Coronary artery (tissue), 2 donors: ENCODE data around the gene ABL1.
"Not testable (repeated sequence)": the region's sequence is repeated elsewhere in the genome, so short reads cannot be mapped to it uniquely, and the experiment has no call there.

Experiments used
- DNase-seq: peaks from one replicate; pipeline ENCODE4 v3.0.0-alpha.2; 2017; ENCODE audit warnings: low spot score
- H3K27ac ChIP-seq, 2 donors: fragments of 200-600 bp; sonication (generic); one replicate each; pipeline ENCODE4 v1.5.1; 2016 to 2019
- H3K4me3 ChIP-seq: fragments of 200-600 bp; sonication (generic); 2 replicates; pipeline ENCODE4 v1.5.1; 2016; ENCODE audit warnings: mild to moderate bottlenecking, moderate library complexity
- CTCF ChIP-seq: fragments of 200-600 bp; sonication (generic); IDR thresholded peaks from one replicate; pipeline ENCODE4 v1.5.1; 2019; ENCODE audit warnings: antibody characterized with exemption

Gene ABL1

GRCh38 chr9:130908878-130909355, 73.9 kb downstream of the ABL1 start:
- TF ChIP-seq CTCF: no peak
- no peak overlapping the region for H3K4me3 ChIP-seq
- DNase-seq: no peak
- H3K27ac ChIP-seq: no peak overlapping the region

GRCh38 chr9:130910041-130910440, 75.0 kb downstream of the ABL1 start:
- H3K4me3 ChIP-seq, H3K27ac ChIP-seq, DNase-seq: not testable (repeated sequence)

GRCh38 chr9:130910670-130911069, 75.6 kb downstream of the ABL1 start:
- not testable (repeated sequence) for H3K4me3 ChIP-seq, H3K27ac ChIP-seq, DNase-seq

DNA sequence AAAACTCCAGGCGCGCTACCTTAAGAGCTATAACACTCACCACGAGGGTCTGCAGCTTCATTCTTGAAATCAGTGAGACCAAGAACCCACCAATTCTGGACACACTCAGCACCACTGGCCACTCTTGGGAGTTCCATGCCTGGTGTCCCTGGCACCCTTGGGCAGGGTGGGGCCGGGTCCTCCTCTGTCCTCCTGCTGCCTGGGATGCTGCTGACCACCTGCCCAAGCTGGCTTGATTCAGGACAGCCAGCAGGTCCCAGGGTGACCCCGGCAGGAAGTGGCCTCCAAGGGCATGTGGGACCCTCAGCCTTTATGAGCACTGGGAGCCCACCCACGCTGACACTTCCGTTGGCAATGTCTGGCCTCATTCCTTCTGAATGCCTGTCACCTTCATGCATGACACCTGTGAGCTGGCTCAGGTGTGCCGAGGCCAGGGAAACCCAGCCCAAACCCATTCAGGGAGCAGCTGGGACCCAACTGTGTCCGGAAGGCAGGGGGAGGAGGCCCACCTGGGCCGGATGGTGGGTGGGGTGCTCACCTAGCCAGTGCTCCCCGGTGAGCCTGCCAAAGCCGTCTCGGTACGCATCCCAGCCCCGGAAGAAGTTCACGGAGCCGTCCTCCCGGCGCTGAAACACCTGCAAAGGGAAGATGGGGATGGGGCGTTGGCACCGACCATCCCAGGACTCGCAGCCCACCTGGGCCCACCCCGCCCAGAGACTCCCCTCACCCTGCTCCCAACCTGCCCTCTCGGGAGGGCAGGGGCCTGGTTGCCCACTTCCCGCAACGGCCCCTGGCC, 76.4 kb downstream of the ABL1 start:
- TF ChIP-seq CTCF: no peak
- Histone ChIP-seq H3K27ac (no peak overlapping the region), H3K4me3 (no peak overlapping the region)
- no peak for DNase-seq

DNA sequence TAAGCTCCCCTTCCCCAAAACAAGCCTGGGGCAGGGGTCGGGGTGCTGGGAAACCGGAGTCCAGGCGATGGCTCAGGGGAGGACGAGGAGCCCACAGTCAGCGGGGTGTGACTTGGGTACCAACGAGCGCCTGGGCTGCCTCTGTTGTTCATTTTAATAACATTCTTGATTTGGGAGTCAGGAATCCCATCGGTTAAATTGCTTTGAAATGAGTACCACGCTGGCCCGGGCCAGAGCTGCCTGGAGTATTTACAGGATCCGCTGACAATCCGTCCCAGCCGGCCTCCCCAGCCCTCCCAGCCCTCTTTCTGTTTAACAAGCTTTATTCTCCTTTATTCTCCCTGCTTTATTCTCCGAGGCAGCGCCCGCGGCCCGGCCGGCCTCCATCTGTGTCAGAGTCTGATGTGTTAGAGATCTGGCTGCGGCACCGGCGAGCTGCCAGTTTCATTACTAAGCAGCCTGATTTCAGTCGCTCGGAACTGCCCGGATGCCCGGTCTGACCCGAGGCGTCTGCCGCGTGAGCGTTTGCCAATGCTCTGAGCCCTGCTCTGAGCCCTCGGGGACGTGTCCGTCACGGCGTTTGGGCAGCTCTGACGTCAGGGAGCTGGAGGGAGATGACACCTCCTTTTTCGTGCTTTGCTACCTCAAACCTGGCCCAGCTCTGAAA, 78.0 kb downstream of the ABL1 start:
- TF ChIP-seq CTCF: no peak
- Histone ChIP-seq H3K4me3 (peak overlapping the region; percentile 36), H3K27ac (no peak overlapping the region)
- no peak for DNase-seq

DNA sequence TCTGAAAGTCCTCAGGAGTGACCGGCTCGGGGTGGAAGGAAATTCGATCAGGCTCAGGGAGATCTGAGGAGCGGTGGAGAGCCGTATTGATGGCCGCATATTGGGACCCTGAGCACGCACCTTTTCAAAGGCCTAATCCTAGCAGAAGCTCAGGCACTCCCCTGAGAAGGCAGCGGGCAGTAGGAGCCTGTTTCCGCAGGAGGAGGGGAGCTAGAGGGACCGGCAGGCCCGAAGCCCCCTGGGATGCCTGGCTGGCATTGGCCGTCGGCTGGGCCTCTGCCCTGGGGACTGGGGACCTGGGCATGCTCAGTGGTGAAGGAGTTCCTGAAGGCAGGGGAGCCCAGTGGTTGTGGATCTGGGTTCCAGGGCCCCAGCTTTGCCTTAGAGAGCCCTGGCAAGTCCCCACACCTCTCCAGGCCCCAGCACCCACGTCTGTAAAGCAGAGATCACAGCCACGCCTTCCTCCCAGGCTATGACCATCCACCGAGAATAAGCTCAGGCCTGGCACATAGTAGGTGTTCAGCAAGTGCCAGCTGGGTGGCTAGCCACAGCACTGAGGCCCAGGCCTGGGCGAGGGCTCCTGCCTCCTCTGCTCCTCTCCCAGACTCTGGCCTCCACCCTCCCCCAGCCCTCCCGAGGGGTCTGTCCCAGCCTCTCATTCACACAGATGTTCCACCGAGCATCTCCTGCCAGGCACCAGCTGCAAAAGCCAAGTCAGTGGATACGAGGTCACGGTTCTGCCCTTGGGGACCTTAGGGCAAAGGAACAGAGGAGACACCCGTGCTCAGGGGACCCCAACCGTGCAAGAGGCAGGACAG, 78.8 kb downstream of the ABL1 start:
- TF ChIP-seq CTCF: no peak
- H3K4me3 ChIP-seq: no peak overlapping the region
- no peak overlapping the region for H3K27ac ChIP-seq
- no peak for DNase-seq

DNA sequence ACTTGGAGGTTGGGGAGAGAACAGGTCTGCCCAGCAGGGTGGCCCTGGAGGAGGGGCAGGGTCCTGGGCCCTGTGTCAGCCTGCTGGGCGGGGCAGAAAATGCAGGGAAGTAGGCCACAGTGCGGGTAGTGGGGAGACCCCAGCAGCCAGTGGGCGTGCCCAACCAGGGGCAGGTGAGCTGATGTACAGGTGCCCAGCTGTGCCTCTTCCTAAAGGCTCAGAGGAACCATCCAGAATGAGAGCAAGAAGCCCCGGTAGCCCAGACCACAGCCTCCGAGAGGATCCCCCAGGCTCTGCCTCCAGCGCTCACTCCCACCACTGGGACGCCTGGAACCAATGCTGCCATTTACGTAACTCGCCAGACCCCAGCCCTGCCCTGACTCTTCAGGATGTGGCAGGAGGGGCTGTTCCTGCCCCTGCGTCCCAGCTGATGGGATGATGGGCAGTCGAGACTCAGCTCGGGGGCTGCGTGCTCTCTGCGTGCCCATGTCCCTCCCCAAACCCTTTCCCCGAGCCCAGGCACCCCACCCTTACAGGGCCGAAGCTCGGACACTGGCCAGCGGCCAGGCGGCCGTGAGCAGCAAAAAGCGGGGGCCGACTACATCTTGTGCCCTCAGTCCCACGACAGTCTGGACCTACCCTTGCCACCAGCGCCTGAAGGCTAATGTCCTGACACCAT, 79.5 kb downstream of the ABL1 start:
- no peak for DNase-seq
- TF ChIP-seq CTCF: no peak
- no peak overlapping the region for H3K4me3 ChIP-seq
- H3K27ac ChIP-seq: no peak overlapping the region
